MV-4-11 (cell line): ENCODE results near the gene CD27.

Experiments used
- DNase-seq: peaks from one replicate; lab custom pipeline; 2025; lab: John Stamatoyannopoulos, UW

Gene CD27

GRCh38 chr12:6434205-6435140 lies 10.3 kb upstream of the CD27 start:
- no peak for DNase-seq

GRCh38 chr12:6435961-6436715 lies 8.6 kb upstream of the CD27 start:
- no peak for DNase-seq

GRCh38 chr12:6437586-6437985 lies 7.2 kb upstream of the CD27 start:
- no peak for DNase-seq

GRCh38 chr12:6438345-6438744 lies 6.4 kb upstream of the CD27 start:
- no peak for DNase-seq

- no peak for DNase-seq
Measured at GRCh38 chr12:6440391-6440790, 4.4 kb upstream of the CD27 start.

- DNase-seq = no peak
Measured at GRCh38 chr12:6442836-6443235, 1.9 kb upstream of the CD27 start.

- no peak for DNase-seq
Measured at GRCh38 chr12:6443361-6443983, 1.3 kb upstream of the CD27 start.

GRCh38 chr12:6444031-6444430 lies 724 bp upstream of the CD27 start:
- DNase-seq = no peak

GRCh38 chr12:6450091-6450868 lies 5.5 kb downstream of the CD27 start:
- no peak for DNase-seq

- DNase-seq = no peak
Measured at GRCh38 chr12:6450869-6451347, 6.2 kb downstream of the CD27 start.

- peak; percentile 67 for DNase-seq
Measured at GRCh38 chr12:6451348-6452244, 6.8 kb downstream of the CD27 start, which contains the start of gene TAPBPL. TSS of gene TAPBPL (plus strand) at chr12:6452042. CDS start at chr12:6452249, 207 bp downstream.

- no peak for DNase-seq
Measured at GRCh38 chr12:6452245-6452943, 7.6 kb downstream of the CD27 start.

GRCh38 chr12:6452944-6453630 lies 8.3 kb downstream of the CD27 start:
- no peak for DNase-seq

- no peak for DNase-seq
Measured at GRCh38 chr12:6457220-6457945, 12.6 kb downstream of the CD27 start.

- DNase-seq = no peak
Measured at GRCh38 chr12:6458281-6459003, 13.7 kb downstream of the CD27 start.

- DNase-seq = no peak
Measured at GRCh38 chr12:6459004-6459337, 14.2 kb downstream of the CD27 start.

GRCh38 chr12:6460751-6461371 lies 16.1 kb downstream of the CD27 start:
- DNase-seq = peak; percentile 16
